Epithelial cell of proximal tubule (primary cell): ENCODE results near the gene TMEM39A. TPM values are rescaled to one million over a fixed set of nuclear protein-coding genes. Genes with fewer than 3 reads are reported as not detected.

ENCODE experiments used
- DNase-seq: peaks from one replicate; pipeline ENCODE4 v3.0.0-alpha.2; 2011; ENCODE audit warnings: low read depth
- H3K4me3 ChIP-seq: 2 replicates; pipeline ENCODE4 v1.5.1; 2011; ENCODE audit warnings: low read depth, mild to moderate bottlenecking, low read length
- CTCF ChIP-seq: conservative IDR thresholded peaks from 2 replicates; pipeline ENCODE4 v1.5.1; 2012; ENCODE audit warnings: low read depth, mild to moderate bottlenecking, low read length
- total RNA-seq: library from RNA; depleted of rRNA; stranded (reverse); fragments of >200 nt; gene quantifications from 2 replicates; pipeline ENCODE4 v1.2.3, GENCODE V29; 2015

TMEM39A gene
- total RNA-seq, 1 donor from 2014 or later: 28.2 TPM

- H3K4me3 ChIP-seq: peak overlapping the region; percentile 97
- no peak for TF ChIP-seq CTCF
Observed at GRCh38 chr3:119500265-119500664, 36.9 kb upstream of the TMEM39A start.

GRCh38 chr3:119498186-119499011, 35.0 kb upstream of the TMEM39A start, which contains the start of gene TIMMDC1:
TSS of gene TIMMDC1 (plus strand) at chr3:119498547. CDS start at chr3:119498734, 187 bp downstream.
- no peak for TF ChIP-seq CTCF
- H3K4me3 ChIP-seq: peak within 1 kb of the TSS; percentile 97
- peak; percentile 64 for DNase-seq

More at GRCh38 chr3:119500265-119500664, 36.9 kb upstream of the TMEM39A start:
- no peak for DNase-seq

GRCh38 chr3:119497820-119498185, 34.4 kb upstream of the TMEM39A start:
- DNase-seq: no peak
- peak overlapping the region; percentile 97 for H3K4me3 ChIP-seq
- no peak for TF ChIP-seq CTCF

- peak; percentile 26 for TF ChIP-seq CTCF
- no peak overlapping the region for H3K4me3 ChIP-seq
- no peak for DNase-seq
Observed at GRCh38 chr3:119494597-119494996, 31.2 kb upstream of the TMEM39A start.

- H3K4me3 ChIP-seq: no peak overlapping the region
- no peak for DNase-seq
- TF ChIP-seq CTCF: no peak
Observed at GRCh38 chr3:119492810-119493209, 29.4 kb upstream of the TMEM39A start.

- TF ChIP-seq CTCF: no peak
- DNase-seq: no peak
- H3K4me3 ChIP-seq: no peak overlapping the region
Observed at GRCh38 chr3:119492128-119492527, 28.7 kb upstream of the TMEM39A start.

- TF ChIP-seq CTCF: peak; percentile 12
- DNase-seq: no peak
- H3K4me3 ChIP-seq: no peak overlapping the region
Observed at GRCh38 chr3:119490153-119490552, 26.7 kb upstream of the TMEM39A start.
